ENCODE measurements around the gene P2RX4.
"Not testable (repeated sequence)": the region's sequence is repeated elsewhere in the genome, so short reads cannot be mapped to it uniquely, and the experiment has no call there.

DNA sequence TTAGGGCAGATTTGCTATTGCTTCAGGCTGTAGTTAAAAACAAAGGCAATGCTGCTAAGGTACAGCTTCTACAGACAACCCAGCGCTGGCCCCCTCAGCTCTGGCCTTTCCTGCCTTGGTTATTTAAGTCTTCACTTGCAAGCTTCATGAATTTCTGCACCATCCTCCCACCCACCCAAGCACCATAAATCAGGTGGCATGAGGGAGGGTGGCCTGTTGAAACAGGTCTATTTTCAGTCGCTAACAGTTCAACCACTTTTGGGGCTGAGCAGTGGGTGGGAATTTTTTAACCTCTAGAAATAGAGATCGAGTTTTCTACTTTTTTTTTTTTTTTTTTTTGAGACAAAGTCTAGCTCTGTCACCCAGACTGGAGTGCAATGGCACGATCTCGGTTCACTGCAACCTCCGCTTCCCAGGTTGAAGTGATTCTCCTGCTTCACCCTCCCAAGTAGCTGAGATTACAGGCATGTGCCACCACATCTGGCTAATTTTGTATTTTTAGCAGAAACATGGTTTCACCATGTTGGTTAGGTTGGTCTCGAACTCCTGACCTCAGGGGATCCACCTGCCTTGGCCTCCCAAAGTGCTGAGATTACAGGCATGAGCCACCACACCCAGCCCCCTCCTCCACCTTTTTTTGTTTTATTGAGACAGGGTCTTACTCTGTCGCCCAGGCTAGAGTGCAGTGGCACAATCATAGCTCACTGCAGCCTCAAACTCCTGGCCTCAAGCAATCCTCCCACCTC, 47.9 kb downstream of the P2RX4 start:
- TF ChIP-seq, protein P1, sequence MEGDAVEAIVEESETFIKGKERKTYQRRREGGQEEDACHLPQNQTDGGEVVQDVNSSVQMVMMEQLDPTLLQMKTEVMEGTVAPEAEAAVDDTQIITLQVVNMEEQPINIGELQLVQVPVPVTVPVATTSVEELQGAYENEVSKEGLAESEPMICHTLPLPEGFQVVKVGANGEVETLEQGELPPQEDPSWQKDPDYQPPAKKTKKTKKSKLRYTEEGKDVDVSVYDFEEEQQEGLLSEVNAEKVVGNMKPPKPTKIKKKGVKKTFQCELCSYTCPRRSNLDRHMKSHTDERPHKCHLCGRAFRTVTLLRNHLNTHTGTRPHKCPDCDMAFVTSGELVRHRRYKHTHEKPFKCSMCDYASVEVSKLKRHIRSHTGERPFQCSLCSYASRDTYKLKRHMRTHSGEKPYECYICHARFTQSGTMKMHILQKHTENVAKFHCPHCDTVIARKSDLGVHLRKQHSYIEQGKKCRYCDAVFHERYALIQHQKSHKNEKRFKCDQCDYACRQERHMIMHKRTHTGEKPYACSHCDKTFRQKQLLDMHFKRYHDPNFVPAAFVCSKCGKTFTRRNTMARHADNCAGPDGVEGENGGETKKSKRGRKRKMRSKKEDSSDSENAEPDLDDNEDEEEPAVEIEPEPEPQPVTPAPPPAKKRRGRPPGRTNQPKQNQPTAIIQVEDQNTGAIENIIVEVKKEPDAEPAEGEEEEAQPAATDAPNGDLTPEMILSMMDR (IDR thresholded peaks at IDR 0.05), result not testable (repeated sequence)
- TF ChIP-seq POLR2A (IDR thresholded peaks at IDR 0.05), result not testable (repeated sequence)

Data from adrenal gland (tissue), 5 donors.